Neural progenitor cell (in vitro differentiated cells): ENCODE data around the gene POC5. TPM values are rescaled to one million over a fixed set of nuclear protein-coding genes. Genes with fewer than 3 reads are reported as not detected.

Source experiments
- DNase-seq: peaks from one replicate; pipeline ENCODE4 v3.0.0-alpha.2; 2016; ENCODE audit warnings: low spot score
- H2AFZ ChIP-seq: fragments of 200-600 bp; sonication (generic); replicated peaks from 2 replicates; pipeline ENCODE4 v1.6.1; 2016; ENCODE audit warnings: antibody characterized with exemption
- H3F3A ChIP-seq: fragments of 200-600 bp; sonication (generic); 2 replicates; pipeline ENCODE4 v1.6.1; 2016; ENCODE audit warnings: antibody characterized with exemption, low read depth
- H3K27ac ChIP-seq: fragments of 200-600 bp; sonication (generic); 2 replicates; pipeline ENCODE4 v1.5.1; 2016; ENCODE audit warnings: mild to moderate bottlenecking
- H3K27me3 ChIP-seq: fragments of 200-600 bp; sonication (generic); 2 replicates; pipeline ENCODE4 v1.6.1; 2016; ENCODE audit warnings: mild to moderate bottlenecking, moderate library complexity
- H3K36me3 ChIP-seq: fragments of 200-600 bp; sonication (generic); 2 replicates; pipeline ENCODE4 v1.5.1; 2016
- H3K4me1 ChIP-seq: fragments of 200-600 bp; sonication (generic); 2 replicates; pipeline ENCODE4 v1.6.1; 2016; ENCODE audit warnings: mixed run types
- H3K4me2 ChIP-seq: fragments of 200-600 bp; sonication (generic); 2 replicates; pipeline ENCODE4 v1.6.1; 2016
- H3K4me3 ChIP-seq: fragments of 200-600 bp; sonication (generic); 2 replicates; pipeline ENCODE4 v1.5.1; 2016
- H3K79me2 ChIP-seq: fragments of 200-600 bp; sonication (generic); 2 replicates; pipeline ENCODE4 v1.6.1; 2016; ENCODE audit warnings: low read depth
- H3K9ac ChIP-seq: fragments of 200-600 bp; sonication (generic); 2 replicates; pipeline ENCODE4 v1.6.1; 2016
- H3K9me3 ChIP-seq: fragments of 200-600 bp; sonication (generic); 2 replicates; pipeline ENCODE4 v1.5.1; 2016; ENCODE audit warnings: low read depth
- H4K20me1 ChIP-seq: fragments of 200-600 bp; sonication (generic); 2 replicates; pipeline ENCODE4 v1.6.1; 2016; ENCODE audit warnings: low read depth
- H3K27ac Mint-ChIP-seq: 3 replicates; pipeline ENCODE4 v1.8.0; 2021; ENCODE audit warnings: mixed read lengths
- H3K27me3 Mint-ChIP-seq: 2 replicates; pipeline ENCODE4 v1.8.0; 2022; ENCODE audit warnings: low read depth, mild to moderate bottlenecking, inconsistent platforms, moderate library complexity, mixed read lengths; ENCODE audit not compliant: insufficient read depth
- H3K36me3 Mint-ChIP-seq: 3 replicates; pipeline ENCODE4 v1.8.0; 2021; ENCODE audit warnings: mixed read lengths
- H3K4me1 Mint-ChIP-seq: 3 replicates; pipeline ENCODE4 v1.8.0; 2021; ENCODE audit warnings: mixed read lengths
- H3K4me3 Mint-ChIP-seq: 3 replicates; pipeline ENCODE4 v1.8.0; 2021; ENCODE audit warnings: mild to moderate bottlenecking, moderate library complexity, mixed read lengths
- H3K9me3 Mint-ChIP-seq: 3 replicates; pipeline ENCODE4 v1.8.0; 2020; ENCODE audit warnings: mixed read lengths
- EZH2 ChIP-seq: fragments of 200-600 bp; sonication (generic); IDR thresholded peaks from 2 replicates; pipeline ENCODE4 v1.6.1; 2017; ENCODE audit warnings: antibody characterized with exemption, mild to moderate bottlenecking, moderate library complexity
- EZH2phosphoT487 ChIP-seq: fragments of 200-600 bp; sonication (generic); IDR thresholded peaks from 2 replicates; pipeline ENCODE4 v1.6.1; 2017; ENCODE audit warnings: antibody characterized with exemption
- small RNA-seq: library from RNA; depleted of rRNA; stranded (forward); fragments of <200 nt; gene quantifications from one replicate; pipeline ENCODE3, GENCODE V24; 2015
- total RNA-seq: library from RNA; depleted of rRNA; stranded (reverse); fragments of >200 nt; gene quantifications from 2 replicates; pipeline ENCODE4 v1.2.3, GENCODE V29; 2015; ENCODE audit warnings: low replicate concordance
- TF ChIP-seq, protein P1 (sequence below): fragments of 200-600 bp; sonication (generic); IDR thresholded peaks from 2 replicates; pipeline ENCODE4 v1.5.1; 2017; ENCODE audit warnings: antibody characterized with exemption, mild to moderate bottlenecking

The POC5 gene
- total RNA-seq, 1 donor from 2014 or later, result 58.2 TPM

DNA sequence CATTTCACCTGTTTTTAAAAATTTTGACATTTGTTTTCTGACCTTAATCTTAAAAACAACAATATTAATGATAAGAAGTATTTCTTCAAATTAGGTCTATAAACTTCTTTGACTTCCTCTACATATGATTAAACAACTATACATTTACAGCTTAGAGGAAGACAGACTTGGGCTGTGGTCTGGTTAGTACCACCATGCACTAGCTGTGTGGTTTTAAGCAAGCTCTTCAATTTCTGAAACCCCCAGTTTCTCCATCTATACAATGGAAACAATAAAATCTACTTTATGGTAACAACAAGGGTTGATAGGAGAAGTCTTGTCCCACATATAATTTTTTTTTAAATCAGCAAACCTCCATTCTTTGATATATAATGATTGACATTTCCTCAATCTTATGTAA lies 90.3 kb downstream of the POC5 start:
- H3K79me2 ChIP-seq, result no peaks in the 10 kb centered on the region
- TF ChIP-seq, protein P1, sequence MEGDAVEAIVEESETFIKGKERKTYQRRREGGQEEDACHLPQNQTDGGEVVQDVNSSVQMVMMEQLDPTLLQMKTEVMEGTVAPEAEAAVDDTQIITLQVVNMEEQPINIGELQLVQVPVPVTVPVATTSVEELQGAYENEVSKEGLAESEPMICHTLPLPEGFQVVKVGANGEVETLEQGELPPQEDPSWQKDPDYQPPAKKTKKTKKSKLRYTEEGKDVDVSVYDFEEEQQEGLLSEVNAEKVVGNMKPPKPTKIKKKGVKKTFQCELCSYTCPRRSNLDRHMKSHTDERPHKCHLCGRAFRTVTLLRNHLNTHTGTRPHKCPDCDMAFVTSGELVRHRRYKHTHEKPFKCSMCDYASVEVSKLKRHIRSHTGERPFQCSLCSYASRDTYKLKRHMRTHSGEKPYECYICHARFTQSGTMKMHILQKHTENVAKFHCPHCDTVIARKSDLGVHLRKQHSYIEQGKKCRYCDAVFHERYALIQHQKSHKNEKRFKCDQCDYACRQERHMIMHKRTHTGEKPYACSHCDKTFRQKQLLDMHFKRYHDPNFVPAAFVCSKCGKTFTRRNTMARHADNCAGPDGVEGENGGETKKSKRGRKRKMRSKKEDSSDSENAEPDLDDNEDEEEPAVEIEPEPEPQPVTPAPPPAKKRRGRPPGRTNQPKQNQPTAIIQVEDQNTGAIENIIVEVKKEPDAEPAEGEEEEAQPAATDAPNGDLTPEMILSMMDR, result no peak
- TF ChIP-seq EZH2phosphoT487, result no peak
- no peak for TF ChIP-seq EZH2
- Mint-ChIP-seq H3K4me1 (no peaks in the 10 kb centered on the region), H3K9me3 (no peaks in the 10 kb centered on the region), H3K27me3 (no peaks in the 10 kb centered on the region), H3K27ac (no peak overlapping the region), H3K4me3 (no peak overlapping the region), H3K36me3 (no peaks in the 10 kb centered on the region)
- no peaks in the 10 kb centered on the region for H3K4me1 ChIP-seq
- no peaks in the 10 kb centered on the region for H3K36me3 ChIP-seq
- no peaks in the 10 kb centered on the region for H3K27me3 ChIP-seq
- no peaks in the 10 kb centered on the region for H3K9me3 ChIP-seq
- no peak overlapping the region for H3K9ac ChIP-seq
- H4K20me1 ChIP-seq, result no peaks in the 10 kb centered on the region
- no peaks in the 10 kb centered on the region for H3F3A ChIP-seq
- H2AFZ ChIP-seq, result no peak overlapping the region
- H3K4me2 ChIP-seq, result no peak overlapping the region
- H3K27ac ChIP-seq, result no peak overlapping the region
- H3K4me3 ChIP-seq, result no peak overlapping the region
- no peak for DNase-seq

Small RNA genes lying within 50 kb of the gene (small RNA-seq; reads per million reads assigned to genes)
- gene RNU6-680P, result not detected

Other genes with a start within 250 kb of the POC5 start
- 37.3 and 50.4 TPM in 2 replicates for gene CERT1, start 205.8 kb downstream of the POC5 start, total RNA-seq
- gene POLK, start 205.5 kb downstream of the POC5 start, total RNA-seq, result 22.0 and 30.9 TPM in 2 replicates
- 0.40 and 0.60 TPM in 2 replicates for gene ANKDD1B, start 106.0 kb downstream of the POC5 start, total RNA-seq